Vagina (tissue), 2 donors: ENCODE data around the gene BCL6B.

Experiments used
- CTCF ChIP-seq, 3 experiments: fragments of 450-650 bp in 2 of 3; fragments of 200-600 bp in 1 of 3; sonication (generic) in 1 of 3; IDR thresholded peaks; one replicate each; pipeline ENCODE4 v1.5.1; 2017 to 2019; ENCODE audit warnings: antibody characterized with exemption in 3 of 3, mild to moderate bottlenecking in 2 of 3, moderate library complexity in 2 of 3
- POLR2A ChIP-seq, 2 donors: fragments of 450-650 bp; IDR thresholded peaks; one replicate each; pipeline ENCODE4 v1.6.1; 2017; ENCODE audit warnings: antibody characterized with exemption in 2 of 2, mild to moderate bottlenecking in 2 of 2, moderate library complexity in 2 of 2
- POLR2AphosphoS5 ChIP-seq, 2 donors: sonication (generic); formaldehyde crosslinking; IDR thresholded peaks; one replicate each; pipeline ENCODE4 v1.9.0; 2017; ENCODE audit warnings: antibody characterized with exemption in 2 of 2, mild to moderate bottlenecking in 2 of 2, low read depth in 1 of 2; ENCODE audit not compliant: insufficient read depth in 1 of 2

- TF ChIP-seq CTCF (IDR thresholded peaks at IDR 0.05) (no peak), POLR2A (IDR thresholded peaks at IDR 0.05) (no peak), POLR2AphosphoS5 (IDR thresholded peaks at IDR 0.05; ENCODE audit: insufficient read depth in 1 of 2, low read depth in 1 of 2) (no peak)
Measured at GRCh38 chr17:7020894-7021664, 1.8 kb upstream of the BCL6B start.
